Adrenal gland (tissue), 12 donors: Measurements from ENCODE around the gene IL17RC. TPM values are rescaled to one million over a fixed set of nuclear protein-coding genes. Genes with fewer than 3 reads are reported as not detected.
A peak's percentile ranks its signal among the peaks of the same experiment; 100 is the strongest.

Experiments used
- DNase-seq, 7 donors: peaks; one replicate each; pipeline ENCODE4 v3.0.0-alpha.2; 2019 to 2020
- H3K27ac ChIP-seq, 5 donors: fragments of 200-600 bp; sonication (generic) in 4 of 5; 1 replicate in 3 of 5; 2 replicates in 2 of 5; pipeline versions ENCODE4 v1.5.1 to v1.8.0; 2016 to 2020; ENCODE audit warnings: mild to moderate bottlenecking in 1 of 5
- H3K27me3 ChIP-seq: fragments of 200-600 bp; 2 replicates; pipeline ENCODE4 v1.8.0; 2021
- H3K36me3 ChIP-seq, 2 donors: fragments of 200-600 bp; replicated peaks in 1 of 2; 1 replicate in 1 of 2; 2 replicates in 1 of 2; pipeline versions ENCODE4 v1.5.1 to v1.8.0; 2018 to 2022
- H3K4me1 ChIP-seq, 2 donors: fragments of 200-600 bp; replicated peaks in 1 of 2; 1 replicate in 1 of 2; 2 replicates in 1 of 2; pipeline versions ENCODE4 v1.5.1 to v1.8.0; 2018 to 2021
- H3K4me3 ChIP-seq, 4 donors: fragments of 200-600 bp; sonication (generic) in 3 of 4; one replicate each; pipeline ENCODE4 v1.5.1; 2016 to 2018
- H3K9me3 ChIP-seq, 3 donors: fragments of 200-600 bp; sonication (generic) in 1 of 3; replicated peaks in 1 of 3; 1 replicate in 2 of 3; 2 replicates in 1 of 3; pipeline versions ENCODE4 v1.5.1 to v1.8.0; 2016 to 2021
- POLR2A ChIP-seq, 2 donors: fragments of 450-650 bp; IDR thresholded peaks; one replicate each; pipeline ENCODE4 v1.6.1; 2017; ENCODE audit warnings: antibody characterized with exemption in 2 of 2, mild to moderate bottlenecking in 2 of 2, moderate library complexity in 1 of 2
- WGBS, 4 donors: extraction: QIAGEN DNeasy Blood & Tissue Kit in 2 of 4; methylation state at CpG; one replicate each; pipeline versions ENCODE4 v1.1.5 to v1.1.7; 2013 to 2017; 5-methylcytosine and 5-hydroxymethylcytosine counted together
- intact Hi-C, 2 donors: fragments of 100-400 bp; cut with DNase I; formaldehyde crosslinking; loops; one replicate each; pipeline versions ENCODE4 v1.14.1 to v1.15.0; 2022 to 2023
- polyA plus RNA-seq, 3 donors: library from polyadenylated mRNA; stranded (reverse); fragments of 200-250 nt in 2 of 3; fragments of 350-450 nt in 1 of 3; fragmentation: Illumina TruSeq in 1 of 3; extraction: RNeasy Lipid Tissue Mini Kit (QIAGEN cat#74804) in 1 of 3; gene quantifications; one replicate each; pipeline ENCODE4 v1.2.3, GENCODE V29; 2013 to 2014
- total RNA-seq, 9 donors: library from RNA; depleted of rRNA in 4 of 9; stranded (reverse); fragments of >200 nt in 4 of 9; fragments of 120-200 nt in 1 of 9; fragmentation: NEBNext Ultra II Directional in 1 of 9; extraction: Animal tissue kit (Norgen Biotek cat#: 25700) in 1 of 9; gene quantifications; one replicate each; pipeline versions ENCODE4 v1.1.0 to v1.2.4, GENCODE V29; 2013 to 2023
- TF ChIP-seq, protein P1 (sequence below), 6 experiments: fragments of 450-650 bp in 4 of 6; fragments of 200-600 bp in 2 of 6; sonication (generic) in 1 of 6; IDR thresholded peaks; 1 replicate in 5 of 6; 2 replicates in 1 of 6; pipeline versions ENCODE4 v1.5.1 to v1.8.0; 2016 to 2021; ENCODE audit warnings: antibody characterized with exemption in 6 of 6, mild to moderate bottlenecking in 2 of 6, moderate library complexity in 1 of 6
- donor health status: healthy with polysubstance abuse.
- donor health status: Bipolar disorder and iron deficiency.
- donor health status: DM: yes; HTN: yes; CAD: no.
- donor health status: DM: no; HTN: no; CAD: no.
- donor health status: DM: no; HTN: no; CAD: no.
- donor health status: DM: yes; HTN: yes; CAD: no.

Gene IL17RC
- total and polyA plus RNA-seq, 12 donors = 20.5 to 283 (median 90.4) TPM

DNA sequence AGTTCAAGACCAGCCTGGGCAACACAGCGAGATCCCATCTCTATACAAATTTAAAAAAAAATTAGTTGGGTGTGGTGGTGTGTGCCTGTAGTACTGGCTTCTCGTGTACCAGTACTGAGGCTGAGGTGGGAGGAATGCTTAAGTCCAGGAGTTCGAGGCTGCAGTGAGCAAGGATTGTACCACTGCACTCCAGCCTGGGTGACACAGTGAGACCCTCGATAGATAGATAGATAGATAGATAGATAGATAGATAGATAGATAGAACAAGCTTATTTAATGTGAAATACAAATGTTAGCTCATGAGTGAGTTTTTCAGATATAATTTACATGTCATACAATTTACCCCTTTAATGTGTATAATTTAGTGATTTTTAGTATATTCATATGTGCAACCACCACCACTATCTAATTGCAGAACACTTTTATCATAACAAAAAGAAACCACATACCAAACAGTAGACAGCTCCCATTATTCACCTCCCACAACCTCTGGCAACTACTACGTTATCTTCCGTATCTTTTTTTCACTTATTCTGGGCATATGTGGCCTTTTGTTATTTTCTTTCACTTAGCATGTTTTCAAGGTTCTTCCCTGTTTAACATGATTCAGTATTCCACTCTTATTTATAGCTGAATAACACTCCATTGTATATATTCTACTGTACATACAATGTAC lies 48.4 kb downstream of the IL17RC start:
- DNase-seq = peak in 1 of 7 donors; percentile 24
- WGBS, 4 donors = 87 to 96% (median 91%) methylated on average over 6 of the region's 6 CpGs
- H3K9me3 ChIP-seq = no peaks in the 10 kb centered on the region
- H3K4me3 ChIP-seq = no peak overlapping the region
- no peaks in the 10 kb centered on the region for H3K4me1 ChIP-seq
- H3K36me3 ChIP-seq = peaks cover 0 to 43% of the 10 kb centered on the region in 2 donors
- H3K27me3 ChIP-seq = no peaks in the 10 kb centered on the region
- no peak for TF ChIP-seq POLR2A (IDR thresholded peaks at IDR 0.05)
- TF ChIP-seq, protein P1, sequence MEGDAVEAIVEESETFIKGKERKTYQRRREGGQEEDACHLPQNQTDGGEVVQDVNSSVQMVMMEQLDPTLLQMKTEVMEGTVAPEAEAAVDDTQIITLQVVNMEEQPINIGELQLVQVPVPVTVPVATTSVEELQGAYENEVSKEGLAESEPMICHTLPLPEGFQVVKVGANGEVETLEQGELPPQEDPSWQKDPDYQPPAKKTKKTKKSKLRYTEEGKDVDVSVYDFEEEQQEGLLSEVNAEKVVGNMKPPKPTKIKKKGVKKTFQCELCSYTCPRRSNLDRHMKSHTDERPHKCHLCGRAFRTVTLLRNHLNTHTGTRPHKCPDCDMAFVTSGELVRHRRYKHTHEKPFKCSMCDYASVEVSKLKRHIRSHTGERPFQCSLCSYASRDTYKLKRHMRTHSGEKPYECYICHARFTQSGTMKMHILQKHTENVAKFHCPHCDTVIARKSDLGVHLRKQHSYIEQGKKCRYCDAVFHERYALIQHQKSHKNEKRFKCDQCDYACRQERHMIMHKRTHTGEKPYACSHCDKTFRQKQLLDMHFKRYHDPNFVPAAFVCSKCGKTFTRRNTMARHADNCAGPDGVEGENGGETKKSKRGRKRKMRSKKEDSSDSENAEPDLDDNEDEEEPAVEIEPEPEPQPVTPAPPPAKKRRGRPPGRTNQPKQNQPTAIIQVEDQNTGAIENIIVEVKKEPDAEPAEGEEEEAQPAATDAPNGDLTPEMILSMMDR (IDR thresholded peaks at IDR 0.05) = no peak
- intact Hi-C loops = no loop called here
- H3K27ac ChIP-seq = no peak overlapping the region

DNA sequence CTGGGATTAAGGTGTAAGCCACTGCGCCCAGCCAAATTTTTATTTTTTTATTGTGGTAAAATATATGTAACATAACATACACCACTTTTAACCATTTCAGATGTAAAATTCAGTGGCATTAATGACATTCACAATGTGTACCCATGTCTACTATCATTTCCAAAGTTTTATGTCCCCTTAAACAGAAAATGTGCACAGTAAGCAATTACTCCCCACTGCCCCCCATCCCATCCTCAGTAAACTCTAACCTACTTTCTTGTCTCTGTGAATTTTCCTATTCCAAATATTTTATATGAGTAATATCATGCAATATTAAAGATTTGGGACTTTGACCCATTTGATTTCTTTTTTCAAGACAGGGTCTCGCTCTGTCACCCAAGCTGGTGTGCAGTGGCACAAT lies 49.9 kb downstream of the IL17RC start:
- Histone ChIP-seq H3K27ac (no peak overlapping the region), H3K36me3 (peaks cover 0 to 58% of the 10 kb centered on the region in 2 donors), H3K9me3 (no peaks in the 10 kb centered on the region), H3K4me3 (no peak overlapping the region), H3K27me3 (no peaks in the 10 kb centered on the region), H3K4me1 (no peaks in the 10 kb centered on the region)
- WGBS, 4 donors = 97 to 100% (median 99%) methylated on average over 2 of the region's 2 CpGs
- DNase-seq = no peak
- TF ChIP-seq, protein P1 (IDR thresholded peaks at IDR 0.05) = no peak
- TF ChIP-seq POLR2A (IDR thresholded peaks at IDR 0.05) = no peak
- intact Hi-C loops = no loop called here

DNA sequence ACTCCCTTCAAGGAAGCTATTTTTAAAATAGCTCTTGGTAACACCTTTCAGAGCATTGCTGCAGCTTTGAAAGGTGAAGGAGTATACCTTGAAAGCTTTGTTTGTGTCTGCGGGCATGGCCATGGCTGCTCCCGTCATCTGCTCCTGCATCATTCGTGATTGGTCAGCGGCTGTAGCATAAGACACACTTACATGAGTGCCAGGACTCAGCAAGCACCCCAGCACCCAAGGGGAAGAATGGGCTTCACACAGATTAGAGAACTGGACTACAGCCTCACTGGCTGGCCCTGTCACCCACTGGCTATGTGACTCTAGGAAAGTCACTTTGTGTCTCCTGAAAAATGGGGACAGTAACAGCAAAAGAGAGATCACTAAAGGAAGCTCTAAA lies 52.7 kb downstream of the IL17RC start:
- no peaks in the 10 kb centered on the region for H3K27me3 ChIP-seq
- 91 to 98% (median 95%) methylated on average over 4 of the region's 4 CpGs for WGBS, 4 donors
- no peak overlapping the region for H3K27ac ChIP-seq
- H3K4me1 ChIP-seq = no peaks in the 10 kb centered on the region
- DNase-seq = peak in 1 of 7 donors; percentile 20
- no peak overlapping the region for H3K4me3 ChIP-seq
- TF ChIP-seq, protein P1 (IDR thresholded peaks at IDR 0.05) = no peak
- no peak for TF ChIP-seq POLR2A (IDR thresholded peaks at IDR 0.05)
- H3K36me3 ChIP-seq = peaks cover 0 to 76% of the 10 kb centered on the region in 2 donors
- intact Hi-C loops = no loop called here
- H3K9me3 ChIP-seq = no peaks in the 10 kb centered on the region

DNA sequence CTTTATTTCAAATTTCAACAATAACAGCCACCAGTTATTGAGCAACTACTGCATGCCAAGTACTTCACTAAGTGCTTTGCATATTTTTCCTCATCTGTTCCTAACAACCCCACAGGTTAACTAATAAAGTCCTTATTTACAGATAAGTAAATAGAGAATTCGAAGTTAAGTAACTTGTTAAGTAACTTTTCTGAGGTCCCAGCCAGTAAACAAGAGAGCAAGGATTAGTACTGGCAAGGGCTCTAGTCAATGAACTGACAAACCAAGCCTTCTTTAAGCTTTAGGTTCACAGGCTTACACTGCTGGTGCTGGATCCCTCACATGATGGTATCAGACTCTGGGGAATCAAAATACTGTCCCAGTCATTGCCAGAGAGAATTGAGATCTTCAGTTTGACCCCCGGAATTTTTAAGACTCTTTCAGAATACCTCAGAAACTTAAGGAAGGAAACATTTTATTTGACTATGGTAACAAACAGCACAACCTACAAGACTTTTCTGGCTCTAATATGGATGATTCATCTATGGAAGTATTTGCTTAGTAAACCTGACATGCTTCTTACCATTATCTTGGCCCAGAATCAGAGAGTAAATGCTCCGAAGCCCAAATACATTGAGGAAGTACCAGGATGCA lies 53.2 kb downstream of the IL17RC start:
- intact Hi-C loops = no loop called here
- no peak for DNase-seq
- 91 to 92% (median 91%) methylated on average over 3 of the region's 3 CpGs for WGBS, 4 donors
- TF ChIP-seq, protein P1 (IDR thresholded peaks at IDR 0.05) = no peak
- TF ChIP-seq POLR2A (IDR thresholded peaks at IDR 0.05) = no peak
- H3K9me3 ChIP-seq = no peaks in the 10 kb centered on the region
- no peaks in the 10 kb centered on the region for H3K27me3 ChIP-seq
- H3K4me1 ChIP-seq = no peaks in the 10 kb centered on the region
- H3K4me3 ChIP-seq = no peak overlapping the region
- no peak overlapping the region for H3K27ac ChIP-seq
- H3K36me3 ChIP-seq = peaks cover 0 to 80% of the 10 kb centered on the region in 2 donors
